Neural cell (in vitro differentiated cells): ENCODE data around the gene GLB1L. TPM values are rescaled to one million over a fixed set of nuclear protein-coding genes. Genes with fewer than 3 reads are reported as not detected.

ENCODE experiments used
- H2AFZ ChIP-seq: fragments of 200-600, 300-800 bp; sonication (generic), shearing (Covaris generic); 2 replicates; pipeline ENCODE4 v1.6.0; 2014; ENCODE audit warnings: low read depth, mild to moderate bottlenecking, antibody characterized with exemption, low read length, moderate library complexity
- H3F3A ChIP-seq: fragments of 200-600 bp; shearing (Covaris generic); 2 replicates; pipeline ENCODE4 v1.6.1; 2016; ENCODE audit warnings: mild to moderate bottlenecking, moderate library complexity, mixed read lengths, antibody characterized with exemption, low read length; ENCODE audit not compliant: insufficient read depth, poor library complexity, severe bottlenecking
- H3K27ac ChIP-seq: fragments of 200-600, 300-800 bp; sonication (generic), shearing (Covaris generic); 2 replicates; pipeline ENCODE4 v1.5.1; 2014; ENCODE audit warnings: mild to moderate bottlenecking, low read length, moderate library complexity
- H3K27me3 ChIP-seq: fragments of 300-800, 200-600 bp; sonication (generic), shearing (Covaris generic); 2 replicates; pipeline ENCODE4 v1.6.0; 2014; ENCODE audit warnings: mild to moderate bottlenecking, low read depth, low read length, moderate library complexity; ENCODE audit not compliant: insufficient read depth
- H3K36me3 ChIP-seq: fragments of 300-800, 200-600 bp; sonication (generic), shearing (Covaris generic); 2 replicates; pipeline ENCODE4 v1.5.1; 2014; ENCODE audit warnings: mild to moderate bottlenecking, antibody characterized with exemption, low read length, moderate library complexity; ENCODE audit not compliant: insufficient read depth
- H3K4me2 ChIP-seq: fragments of 300-800, 200-600 bp; sonication (generic), shearing (Covaris generic); 2 replicates; pipeline ENCODE4 v1.6.0; 2014; ENCODE audit warnings: mild to moderate bottlenecking, low read length
- H3K4me3 ChIP-seq: fragments of 300-800, 200-600 bp; sonication (generic), shearing (Covaris generic); 2 replicates; pipeline ENCODE4 v1.5.1; 2014; ENCODE audit warnings: mild to moderate bottlenecking, low read length, moderate library complexity
- H3K79me2 ChIP-seq: fragments of 200-600 bp; shearing (Covaris generic); replicated peaks from 2 replicates; pipeline ENCODE4 v1.6.0; 2014; ENCODE audit warnings: mild to moderate bottlenecking, low read length, moderate library complexity; ENCODE audit not compliant: insufficient read depth
- H3K9ac ChIP-seq: fragments of 300-800, 200-600 bp; sonication (generic), shearing (Covaris generic); 2 replicates; pipeline ENCODE4 v1.6.1; 2016; ENCODE audit warnings: mild to moderate bottlenecking, low read length, mixed read lengths
- H3K9me2 ChIP-seq: fragments of 200-600 bp; shearing (Covaris generic); 2 replicates; pipeline ENCODE4 v1.6.1; 2016; ENCODE audit warnings: mild to moderate bottlenecking, low read length, mixed read lengths; ENCODE audit not compliant: insufficient read depth
- H3K9me3 ChIP-seq: fragments of 200-600, 300-800 bp; sonication (generic), shearing (Covaris generic); 2 replicates; pipeline ENCODE4 v1.6.1; 2016; ENCODE audit warnings: mild to moderate bottlenecking, mixed run types, low read length, moderate library complexity, mixed read lengths
- H4K20me1 ChIP-seq: fragments of 200-600 bp; shearing (Covaris generic); 2 replicates; pipeline ENCODE4 v1.6.1; 2016; ENCODE audit warnings: mild to moderate bottlenecking, mixed run types; ENCODE audit not compliant: insufficient read depth
- EP300 ChIP-seq: fragments of 450-650 bp; conservative IDR thresholded peaks from 2 replicates; pipeline ENCODE4 v1.6.1; 2014; ENCODE audit warnings: antibody characterized with exemption, mild to moderate bottlenecking, moderate library complexity; ENCODE audit not compliant: poor library complexity, severe bottlenecking
- EZH2 ChIP-seq: fragments of 200-600, 300-800 bp; shearing (Covaris generic), sonication (generic); IDR thresholded peaks from 2 replicates; pipeline ENCODE4 v1.6.1; 2014; ENCODE audit warnings: antibody characterized with exemption, low read length, borderline replicate concordance, mild to moderate bottlenecking; ENCODE audit not compliant: insufficient read depth, poor library complexity, severe bottlenecking
- MXI1 ChIP-seq: fragments of 450-650 bp; conservative IDR thresholded peaks from 2 replicates; pipeline ENCODE4 v1.6.1; 2014; ENCODE audit warnings: antibody characterized with exemption, mild to moderate bottlenecking; ENCODE audit not compliant: poor library complexity, severe bottlenecking
- POLR2AphosphoS5 ChIP-seq: IDR thresholded peaks from 2 replicates; pipeline ENCODE4 v1.6.1; 2012
- RAD21 ChIP-seq: fragments of 450-650 bp; conservative IDR thresholded peaks from 2 replicates; pipeline ENCODE4 v1.6.1; 2014; ENCODE audit warnings: antibody characterized with exemption, mild to moderate bottlenecking, moderate library complexity
- SMC3 ChIP-seq: fragments of 450-650 bp; conservative IDR thresholded peaks from 2 replicates; pipeline ENCODE4 v1.6.1; 2014; ENCODE audit warnings: antibody characterized with exemption, mild to moderate bottlenecking, moderate library complexity; ENCODE audit not compliant: poor library complexity
- TAF1 ChIP-seq: IDR thresholded peaks from 2 replicates; pipeline ENCODE4 v1.6.1; 2012; ENCODE audit warnings: low read depth
- polyA plus RNA-seq: library from polyadenylated mRNA; depleted of rRNA; stranded (reverse); fragments of >200 nt; gene quantifications from 2 replicates; pipeline ENCODE4 v1.2.3, GENCODE V29; 2014
- TF ChIP-seq, protein P1 (sequence below): IDR thresholded peaks from 2 replicates; pipeline ENCODE4 v1.6.1; 2012; ENCODE audit warnings: borderline replicate concordance
- TF ChIP-seq, protein P2 (sequence below): fragments of 450-650 bp; IDR thresholded peaks from 2 replicates; pipeline ENCODE4 v1.5.1; 2014; ENCODE audit warnings: antibody characterized with exemption, mild to moderate bottlenecking, moderate library complexity; ENCODE audit not compliant: poor library complexity, severe bottlenecking

The GLB1L gene
- polyA plus RNA-seq, 1 donor from 2014 or later, result 12.9 TPM

DNA sequence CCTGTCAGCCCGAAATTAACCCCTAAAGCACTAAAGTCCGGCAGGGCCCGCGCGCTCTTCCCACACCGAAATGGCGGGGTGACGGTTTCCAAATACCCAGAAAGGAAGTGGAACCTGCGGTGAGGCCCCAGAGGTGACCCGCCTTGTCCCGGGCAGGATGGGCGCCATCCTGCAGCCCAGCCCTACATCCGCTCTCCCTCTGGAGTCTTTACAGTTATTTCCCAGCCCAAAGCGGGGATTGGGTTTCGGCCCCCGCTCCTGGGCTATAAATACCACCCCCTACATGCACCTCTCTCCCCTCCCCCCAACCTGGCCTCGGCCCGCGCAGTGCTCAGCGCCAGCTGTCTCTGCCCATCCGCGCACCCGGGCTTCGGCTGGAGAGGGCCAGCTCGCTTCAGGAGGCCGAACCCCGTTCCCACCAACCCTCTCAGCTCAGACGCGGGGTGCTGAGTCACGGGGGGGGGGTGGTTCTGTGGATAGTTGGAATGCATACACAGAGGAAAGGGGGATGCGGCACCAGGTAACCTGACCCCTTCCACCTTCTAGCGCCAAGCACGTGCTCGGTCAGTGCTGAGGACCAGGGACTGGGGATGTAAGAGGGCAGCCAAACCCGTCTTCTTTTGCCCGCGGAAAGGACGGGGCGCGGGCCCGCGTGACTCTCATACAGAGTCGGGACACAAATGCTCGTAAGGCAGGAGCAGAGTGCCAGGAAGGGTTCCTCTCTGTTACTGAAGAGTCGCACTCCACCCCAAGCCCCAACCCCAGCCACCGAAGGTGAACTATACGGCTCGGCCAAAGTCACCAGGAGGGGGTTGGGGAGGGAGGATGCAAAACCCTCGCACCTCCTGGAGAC lies 7.9 kb upstream of the GLB1L start, which contains the start of gene TUBA4B:
TUBA4B (plus strand) TSS at position 344 of the 853 bp plus-strand sequence; CDS start at position 509, 165 bp downstream.
- H2AFZ ChIP-seq, result peak within 1 kb of the TSS; percentile 14
- peak within 1 kb of the TSS; percentile 49 for H3K9ac ChIP-seq
- H3K9me2 ChIP-seq, result no peaks in the 10 kb centered on the region
- TF ChIP-seq TAF1 (no peak), EZH2 (peak; percentile 33), RAD21 (no peak), POLR2AphosphoS5 (no peak), MXI1 (no peak), EP300 (no peak), SMC3 (no peak)
- TF ChIP-seq, protein P1, sequence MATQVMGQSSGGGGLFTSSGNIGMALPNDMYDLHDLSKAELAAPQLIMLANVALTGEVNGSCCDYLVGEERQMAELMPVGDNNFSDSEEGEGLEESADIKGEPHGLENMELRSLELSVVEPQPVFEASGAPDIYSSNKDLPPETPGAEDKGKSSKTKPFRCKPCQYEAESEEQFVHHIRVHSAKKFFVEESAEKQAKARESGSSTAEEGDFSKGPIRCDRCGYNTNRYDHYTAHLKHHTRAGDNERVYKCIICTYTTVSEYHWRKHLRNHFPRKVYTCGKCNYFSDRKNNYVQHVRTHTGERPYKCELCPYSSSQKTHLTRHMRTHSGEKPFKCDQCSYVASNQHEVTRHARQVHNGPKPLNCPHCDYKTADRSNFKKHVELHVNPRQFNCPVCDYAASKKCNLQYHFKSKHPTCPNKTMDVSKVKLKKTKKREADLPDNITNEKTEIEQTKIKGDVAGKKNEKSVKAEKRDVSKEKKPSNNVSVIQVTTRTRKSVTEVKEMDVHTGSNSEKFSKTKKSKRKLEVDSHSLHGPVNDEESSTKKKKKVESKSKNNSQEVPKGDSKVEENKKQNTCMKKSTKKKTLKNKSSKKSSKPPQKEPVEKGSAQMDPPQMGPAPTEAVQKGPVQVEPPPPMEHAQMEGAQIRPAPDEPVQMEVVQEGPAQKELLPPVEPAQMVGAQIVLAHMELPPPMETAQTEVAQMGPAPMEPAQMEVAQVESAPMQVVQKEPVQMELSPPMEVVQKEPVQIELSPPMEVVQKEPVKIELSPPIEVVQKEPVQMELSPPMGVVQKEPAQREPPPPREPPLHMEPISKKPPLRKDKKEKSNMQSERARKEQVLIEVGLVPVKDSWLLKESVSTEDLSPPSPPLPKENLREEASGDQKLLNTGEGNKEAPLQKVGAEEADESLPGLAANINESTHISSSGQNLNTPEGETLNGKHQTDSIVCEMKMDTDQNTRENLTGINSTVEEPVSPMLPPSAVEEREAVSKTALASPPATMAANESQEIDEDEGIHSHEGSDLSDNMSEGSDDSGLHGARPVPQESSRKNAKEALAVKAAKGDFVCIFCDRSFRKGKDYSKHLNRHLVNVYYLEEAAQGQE, result no peak
- TF ChIP-seq, protein P2, sequence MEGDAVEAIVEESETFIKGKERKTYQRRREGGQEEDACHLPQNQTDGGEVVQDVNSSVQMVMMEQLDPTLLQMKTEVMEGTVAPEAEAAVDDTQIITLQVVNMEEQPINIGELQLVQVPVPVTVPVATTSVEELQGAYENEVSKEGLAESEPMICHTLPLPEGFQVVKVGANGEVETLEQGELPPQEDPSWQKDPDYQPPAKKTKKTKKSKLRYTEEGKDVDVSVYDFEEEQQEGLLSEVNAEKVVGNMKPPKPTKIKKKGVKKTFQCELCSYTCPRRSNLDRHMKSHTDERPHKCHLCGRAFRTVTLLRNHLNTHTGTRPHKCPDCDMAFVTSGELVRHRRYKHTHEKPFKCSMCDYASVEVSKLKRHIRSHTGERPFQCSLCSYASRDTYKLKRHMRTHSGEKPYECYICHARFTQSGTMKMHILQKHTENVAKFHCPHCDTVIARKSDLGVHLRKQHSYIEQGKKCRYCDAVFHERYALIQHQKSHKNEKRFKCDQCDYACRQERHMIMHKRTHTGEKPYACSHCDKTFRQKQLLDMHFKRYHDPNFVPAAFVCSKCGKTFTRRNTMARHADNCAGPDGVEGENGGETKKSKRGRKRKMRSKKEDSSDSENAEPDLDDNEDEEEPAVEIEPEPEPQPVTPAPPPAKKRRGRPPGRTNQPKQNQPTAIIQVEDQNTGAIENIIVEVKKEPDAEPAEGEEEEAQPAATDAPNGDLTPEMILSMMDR, result no peak
- peak within 1 kb of the TSS; percentile 76 for H3K4me2 ChIP-seq
- no peaks in the 10 kb centered on the region for H3K9me3 ChIP-seq
- H4K20me1 ChIP-seq, result no peaks in the 10 kb centered on the region
- peak within 1 kb of the TSS; percentile 80 for H3K4me3 ChIP-seq
- H3K79me2 ChIP-seq, result no peaks in the 10 kb centered on the region
- no peaks in the 10 kb centered on the region for H3K36me3 ChIP-seq
- H3K27me3 ChIP-seq, result peaks cover 61% of the 10 kb centered on the region
- H3F3A ChIP-seq, result no peaks in the 10 kb centered on the region
- H3K27ac ChIP-seq, result no peak within 1 kb of the TSS

DNA sequence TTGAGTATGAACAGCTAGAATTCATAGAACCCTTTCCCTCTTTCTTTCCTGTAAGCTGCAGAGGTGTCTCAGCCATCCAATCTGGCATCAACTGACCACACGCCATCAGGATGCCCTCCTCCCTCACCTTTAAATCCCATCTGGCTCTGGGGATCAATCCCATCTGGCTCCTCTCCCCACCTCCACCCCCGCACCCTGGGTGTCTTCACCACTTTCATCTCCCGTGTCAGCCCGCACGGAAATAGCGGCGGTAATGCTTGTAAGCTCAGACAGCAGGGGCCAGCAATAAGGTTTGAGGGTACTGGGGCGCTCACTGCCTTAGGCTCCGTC lies 7.3 kb upstream of the GLB1L start:
- TF ChIP-seq EP300 (no peak), RAD21 (no peak)
- Histone ChIP-seq H3K9me3 (no peaks in the 10 kb centered on the region), H3K9ac (no peak overlapping the region), H3K27me3 (peaks cover 59% of the 10 kb centered on the region), H3K27ac (no peak overlapping the region), H3F3A (no peaks in the 10 kb centered on the region), H3K4me3 (peak overlapping the region; percentile 80), H3K36me3 (peaks cover 6% of the 10 kb centered on the region), H2AFZ (no peak overlapping the region), H3K4me2 (no peak overlapping the region), H3K9me2 (no peaks in the 10 kb centered on the region), H3K79me2 (no peaks in the 10 kb centered on the region), H4K20me1 (no peaks in the 10 kb centered on the region)
